GM18502 (cell line): ENCODE data around the gene PTPRM.
"Not testable (repeated sequence)": the region's sequence is repeated elsewhere in the genome, so short reads cannot be mapped to it uniquely, and the experiment has no call there.

Experiments used
- ATAC-seq: cut with Tn5 transposase; IDR thresholded peaks from one replicate; pipeline ENCODE4 v1.9.1; 2021; ENCODE audit warnings: mild to moderate bottlenecking; ENCODE audit not compliant: unreplicated experiment, poor library complexity

PTPRM gene

GRCh38 chr18:7958897-7959146 is 391.7 kb downstream of the PTPRM start:
- no peak for ATAC-seq

- ATAC-seq = not testable (repeated sequence)
Measured at GRCh38 chr18:7966682-7967081, 399.6 kb downstream of the PTPRM start.

- no peak for ATAC-seq
Measured at GRCh38 chr18:7974200-7974874, 407.2 kb downstream of the PTPRM start.

- ATAC-seq = no peak
Measured at GRCh38 chr18:7977897-7978296, 410.8 kb downstream of the PTPRM start.

GRCh38 chr18:7978834-7979233 is 411.7 kb downstream of the PTPRM start:
- ATAC-seq = no peak

GRCh38 chr18:7979714-7980113 is 412.6 kb downstream of the PTPRM start:
- ATAC-seq = no peak

- ATAC-seq = no peak
Measured at GRCh38 chr18:7980136-7980535, 413.0 kb downstream of the PTPRM start.

GRCh38 chr18:7980656-7981055 is 413.5 kb downstream of the PTPRM start:
- no peak for ATAC-seq

- no peak for ATAC-seq
Measured at GRCh38 chr18:7982216-7982615, 415.1 kb downstream of the PTPRM start.

- no peak for ATAC-seq
Measured at GRCh38 chr18:7987284-7987976, 420.3 kb downstream of the PTPRM start.

GRCh38 chr18:7990670-7991069 is 423.6 kb downstream of the PTPRM start:
- no peak for ATAC-seq

- no peak for ATAC-seq
Measured at GRCh38 chr18:8001711-8002301, 434.7 kb downstream of the PTPRM start.

GRCh38 chr18:8003878-8004675 is 437.0 kb downstream of the PTPRM start:
- ATAC-seq = no peak

- no peak for ATAC-seq
Measured at GRCh38 chr18:8004792-8005191, 437.7 kb downstream of the PTPRM start.

- no peak for ATAC-seq
Measured at GRCh38 chr18:8005870-8006569, 438.9 kb downstream of the PTPRM start.

- ATAC-seq = no peak
Measured at GRCh38 chr18:8006979-8007378, 439.9 kb downstream of the PTPRM start.

GRCh38 chr18:8008033-8008432 is 440.9 kb downstream of the PTPRM start:
- ATAC-seq = no peak

GRCh38 chr18:8011361-8011760 is 444.2 kb downstream of the PTPRM start:
- ATAC-seq = no peak

GRCh38 chr18:8011906-8012305 is 444.8 kb downstream of the PTPRM start:
- ATAC-seq = no peak

GRCh38 chr18:8018701-8019331 is 451.7 kb downstream of the PTPRM start:
- ATAC-seq = no peak
